GM20431 (cell line): ENCODE data around the gene PDZK1.
"Not testable (repeated sequence)": the region's sequence is repeated elsewhere in the genome, so short reads cannot be mapped to it uniquely, and the experiment has no call there.

Experiments used
- in situ Hi-C: fragments of 300-500 bp; cut with MseI, MboI; formaldehyde crosslinking; loops from one replicate; pipeline ENCODE4 v1.15.0; 2020; ENCODE audit warnings: low sequenced_read_pairs; ENCODE audit not compliant: unreplicated experiment

The PDZK1 gene

GRCh38 chr1:145714524-145715111 lies 7.5 kb upstream of the PDZK1 start:
- in situ Hi-C loops = loop anchor here (25.0 kb wide), 1 partner anchor 102 kb away; the partner anchor contains the start of gene GPR89A

- in situ Hi-C loops = loop anchor here (25.0 kb wide), 1 partner anchor 99 kb away; the partner anchor contains the start of gene GPR89A
Observed at GRCh38 chr1:145711213-145711651, 4.1 kb upstream of the PDZK1 start.

DNA sequence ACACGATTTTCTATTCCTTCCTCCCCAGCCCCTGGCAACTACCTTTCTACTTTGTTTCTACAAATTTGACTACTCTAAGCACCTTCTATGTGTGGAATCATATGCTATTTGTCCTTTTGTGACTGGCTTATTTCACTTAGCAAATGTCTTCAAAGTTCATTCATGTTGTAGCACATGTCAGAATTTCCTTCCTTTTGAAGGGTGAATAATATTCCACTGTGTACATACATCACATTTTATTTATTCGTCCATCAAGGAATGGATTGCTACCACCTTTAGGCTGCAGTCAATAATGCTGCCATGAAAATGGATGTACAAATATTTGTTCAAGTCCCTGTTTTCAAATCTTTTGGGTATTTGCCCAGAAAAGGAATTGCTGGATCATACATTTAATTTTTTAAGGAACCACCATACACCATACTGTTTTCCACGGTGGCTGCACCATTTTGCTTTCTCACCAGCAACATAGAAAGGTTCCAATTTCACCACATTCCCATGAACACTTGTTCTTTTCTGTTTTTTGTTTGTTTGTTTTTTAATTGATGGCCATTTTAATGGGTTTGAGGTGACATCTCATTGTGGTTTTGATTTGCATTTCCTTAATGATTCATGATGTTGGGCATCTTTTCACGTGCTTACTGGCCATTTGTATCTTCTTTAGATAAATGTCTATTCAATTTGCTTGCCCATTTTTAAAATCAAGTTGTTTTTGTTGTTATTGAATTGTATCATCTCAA lies 3.3 kb upstream of the PDZK1 start:
- in situ Hi-C loops = loop anchor here (25.0 kb wide), 1 partner anchor 98 kb away; the partner anchor contains the start of gene GPR89A

GRCh38 chr1:145708063-145708462 lies 895 bp upstream of the PDZK1 start:
- in situ Hi-C loops = loop anchor here (25.0 kb wide), 1 partner anchor 96 kb away; the partner anchor contains the start of gene GPR89A

DNA sequence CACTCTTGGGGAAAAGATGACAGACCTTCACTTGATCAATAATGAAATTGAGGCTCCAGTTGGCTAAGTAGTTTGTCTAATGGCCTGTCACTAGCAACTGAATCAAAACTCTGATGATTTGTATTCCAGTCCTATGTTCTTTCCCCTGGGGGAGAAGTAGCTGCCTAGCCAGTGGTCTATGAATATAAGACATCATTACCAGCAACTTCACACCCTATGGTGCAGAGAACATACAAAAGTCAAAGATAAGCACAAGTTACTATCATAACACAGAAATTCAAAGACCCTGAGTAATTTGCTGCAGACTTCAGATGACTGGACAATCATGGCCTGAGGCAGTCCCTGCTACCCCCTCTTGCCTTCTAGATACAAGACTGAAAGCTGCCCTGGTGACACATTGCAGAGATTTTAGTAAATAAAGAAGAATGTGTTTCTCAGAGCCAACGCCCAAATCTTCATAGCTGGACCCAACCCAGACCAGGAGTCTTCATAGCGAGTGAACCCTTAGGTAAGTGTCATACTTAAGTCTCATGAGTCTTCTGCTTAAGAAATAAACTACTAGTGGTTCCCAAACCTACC lies 993 bp downstream of the PDZK1 start:
- in situ Hi-C loops = loop anchor here (25.0 kb wide), 1 partner anchor 94 kb away; the partner anchor contains the start of gene GPR89A

DNA sequence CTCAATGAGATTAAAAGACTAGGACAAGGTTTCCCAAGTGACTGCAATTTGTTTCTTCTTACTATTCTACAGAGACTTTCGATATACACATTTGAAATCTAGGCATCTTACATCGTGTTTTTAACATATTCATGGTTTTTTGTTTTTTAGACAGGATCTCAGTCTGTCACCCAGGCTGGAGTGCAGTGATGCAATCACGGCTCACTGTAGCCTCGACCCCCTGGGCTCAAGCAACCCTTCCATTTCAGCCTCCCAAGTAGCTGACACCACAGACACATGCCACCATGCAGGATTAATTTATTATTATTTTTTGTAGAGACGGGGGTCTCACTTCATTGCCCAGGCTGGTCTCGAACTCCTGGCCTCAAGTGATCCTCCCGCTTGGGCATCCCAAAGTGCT lies 1.5 kb downstream of the PDZK1 start:
- in situ Hi-C loops = loop anchor here (25.0 kb wide), 1 partner anchor 93 kb away; the partner anchor contains the start of gene GPR89A

- in situ Hi-C loops = loop anchor here (25.0 kb wide), 1 partner anchor 91 kb away; the partner anchor contains the start of gene GPR89A
Observed at GRCh38 chr1:145702826-145703225, 4.3 kb downstream of the PDZK1 start.

GRCh38 chr1:145702052-145702451 lies 5.1 kb downstream of the PDZK1 start:
- in situ Hi-C loops = loop anchor here (25.0 kb wide), 1 partner anchor 90 kb away; the partner anchor contains the start of gene GPR89A

GRCh38 chr1:145701306-145701862 lies 5.8 kb downstream of the PDZK1 start:
- in situ Hi-C loops = loop anchor here (25.0 kb wide), 1 partner anchor 89 kb away; the partner anchor contains the start of gene GPR89A

- in situ Hi-C loops = no loop called here
Observed at GRCh38 chr1:145696630-145696960, 10.6 kb downstream of the PDZK1 start.

DNA sequence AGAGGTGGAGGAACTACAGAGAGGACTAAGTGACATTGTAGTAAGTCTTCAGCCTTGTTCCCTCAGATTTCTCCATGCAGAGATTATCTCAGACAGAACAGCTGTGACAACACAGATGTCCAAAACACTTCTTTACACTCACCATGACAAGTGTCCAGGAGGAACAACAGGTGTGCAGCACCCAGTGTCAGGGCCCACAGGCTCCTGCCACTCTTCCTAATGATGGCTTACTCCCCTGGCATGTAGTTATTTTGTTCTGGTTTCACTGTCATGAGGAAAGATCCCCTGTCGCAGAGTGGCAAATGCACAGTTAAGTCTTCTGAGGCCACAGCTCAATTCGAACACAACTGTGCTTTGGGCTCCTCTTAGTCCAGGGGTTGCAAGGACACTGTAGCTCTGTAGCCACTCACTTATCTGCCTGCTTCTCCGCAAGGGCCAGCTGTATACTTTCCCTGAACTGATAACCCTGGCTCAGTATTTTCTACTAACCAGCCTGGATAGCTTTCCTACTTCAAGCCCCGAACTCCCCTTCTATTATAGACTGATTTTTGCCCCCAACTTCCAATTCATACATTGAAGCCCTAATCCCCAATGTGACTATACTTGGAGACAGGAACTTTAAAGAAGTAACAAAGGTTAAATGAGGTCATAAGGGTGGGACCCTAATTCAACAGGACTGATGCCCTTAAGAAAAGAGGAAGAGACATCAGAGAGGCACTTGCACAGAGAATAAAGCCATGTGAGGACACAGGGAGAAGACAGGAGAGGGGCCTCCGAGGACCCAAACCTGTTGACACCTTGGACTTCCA lies 11.1 kb downstream of the PDZK1 start:
- in situ Hi-C loops = no loop called here

GRCh38 chr1:145692785-145693443 lies 14.3 kb downstream of the PDZK1 start:
- in situ Hi-C loops = no loop called here

DNA sequence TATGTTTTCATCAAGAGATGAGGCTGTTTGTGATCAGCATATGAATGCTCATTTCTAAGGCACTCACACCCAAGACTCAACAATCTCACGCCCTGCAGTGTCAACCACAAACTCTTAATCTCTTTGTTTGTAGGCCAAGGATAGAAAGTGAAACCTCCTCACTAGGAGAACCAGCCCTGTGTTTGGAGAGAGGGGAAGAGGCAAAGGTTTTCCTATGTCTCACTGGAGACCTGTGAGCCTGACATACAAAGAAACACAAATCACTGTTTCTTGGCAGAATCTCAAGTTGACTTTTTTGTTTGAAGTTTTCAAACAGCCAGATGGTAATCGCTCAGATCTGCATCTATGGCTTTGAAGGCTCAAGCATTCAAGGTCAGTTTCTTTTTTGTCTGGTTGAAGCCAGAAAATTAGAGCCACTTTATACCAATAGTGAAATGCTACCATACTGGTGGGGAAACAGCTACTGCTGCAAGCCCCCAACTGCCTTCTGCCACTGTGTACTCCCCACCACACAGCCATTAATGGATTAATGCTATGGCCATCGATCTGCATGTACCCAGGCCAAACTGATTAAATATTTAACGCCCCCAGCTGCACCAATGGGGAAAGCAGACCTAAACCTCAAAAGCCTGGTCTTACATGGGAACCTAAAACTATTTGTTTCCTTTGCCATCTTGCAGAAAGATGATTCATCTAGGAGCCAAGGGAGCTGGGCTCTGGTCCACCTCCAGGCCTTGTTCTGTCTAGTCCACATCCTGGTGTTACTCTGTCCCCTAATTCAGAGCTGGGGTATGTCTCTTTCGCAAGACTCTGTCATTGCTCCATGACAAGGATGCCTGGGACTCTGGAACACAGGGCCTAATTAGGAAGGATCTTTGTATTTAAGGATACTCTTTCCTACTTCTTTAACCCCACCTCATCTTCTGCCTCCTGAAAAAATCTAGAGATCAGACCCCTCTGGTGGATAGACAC lies 16.3 kb downstream of the PDZK1 start:
- in situ Hi-C loops = no loop called here

DNA sequence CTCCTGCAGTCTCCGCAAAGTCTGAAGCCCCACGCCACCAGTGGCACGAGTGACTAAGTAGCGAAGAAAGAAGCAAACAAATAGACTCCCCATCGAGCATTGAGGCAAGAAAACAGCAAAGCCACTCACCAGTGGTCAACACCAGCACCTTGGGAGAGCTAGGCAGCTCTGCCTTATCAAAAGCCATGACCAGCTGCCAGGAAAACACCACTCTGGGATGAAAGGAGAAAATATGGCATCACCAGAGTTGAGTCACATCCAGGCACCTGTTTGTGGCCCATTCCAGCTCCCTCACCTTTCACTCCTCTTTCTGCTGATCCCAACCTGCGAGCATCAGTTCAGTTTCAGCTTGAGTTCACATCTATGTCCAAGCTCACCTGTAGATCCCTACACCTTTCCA lies 17.2 kb downstream of the PDZK1 start:
- in situ Hi-C loops = no loop called here

DNA sequence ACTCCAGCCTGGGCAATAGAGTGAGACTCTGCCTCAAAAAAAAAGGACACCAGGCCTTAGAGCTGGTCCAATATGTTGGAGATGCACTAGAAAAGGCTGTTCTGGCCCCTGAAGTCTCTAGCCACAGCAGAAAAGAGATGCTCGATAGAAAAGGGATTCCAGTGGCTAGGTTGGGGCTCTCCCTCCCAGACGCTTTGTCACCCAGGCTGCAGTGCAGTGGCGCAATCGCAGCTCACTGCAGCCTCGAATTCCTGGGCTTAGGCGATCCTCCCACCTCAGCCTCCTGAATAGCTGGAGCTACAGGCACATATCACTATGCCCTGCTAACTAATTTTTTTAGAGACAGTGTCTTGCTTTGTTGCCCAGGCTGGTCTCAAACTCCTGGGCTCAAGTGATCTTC lies 18.2 kb downstream of the PDZK1 start:
- in situ Hi-C loops = no loop called here

DNA sequence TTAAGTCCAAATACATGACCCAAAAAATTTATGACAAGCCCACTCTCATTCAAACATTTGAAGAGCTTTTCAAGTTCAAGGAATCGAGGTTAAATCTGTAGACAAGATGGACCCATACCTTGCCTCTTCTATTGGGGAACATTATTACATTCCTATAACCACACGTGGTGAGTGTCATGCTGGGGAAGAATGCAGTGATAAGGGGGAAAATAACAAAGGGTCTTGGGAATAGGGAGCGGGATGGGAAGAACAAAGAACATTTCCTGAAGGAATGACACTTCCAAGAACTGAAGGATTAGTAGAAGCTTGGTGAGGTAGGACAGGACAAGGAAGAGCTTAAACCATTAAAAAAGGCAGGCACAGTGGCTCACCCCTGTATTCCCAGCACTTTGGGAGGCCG lies 18.8 kb downstream of the PDZK1 start:
- in situ Hi-C loops = no loop called here

- in situ Hi-C loops = not testable (repeated sequence)
Observed at GRCh38 chr1:145686078-145686477, 21.1 kb downstream of the PDZK1 start.

GRCh38 chr1:145684858-145685257 lies 22.3 kb downstream of the PDZK1 start:
- in situ Hi-C loops = not testable (repeated sequence)
